Kidney epithelial cell (primary cell): ENCODE data around the gene SHB. TPM values are rescaled to one million over a fixed set of nuclear protein-coding genes. Genes with fewer than 3 reads are reported as not detected.

Source experiments
- DNase-seq: peaks from one replicate; pipeline ENCODE4 v3.0.0-alpha.2; 2010; ENCODE audit warnings: low read depth
- H3K27me3 ChIP-seq: 2 replicates; pipeline ENCODE4 v1.6.0; 2011; ENCODE audit warnings: low read length; ENCODE audit not compliant: control insufficient read depth, insufficient read depth
- H3K36me3 ChIP-seq: 2 replicates; pipeline ENCODE4 v1.5.1; 2011; ENCODE audit warnings: low read length; ENCODE audit not compliant: control insufficient read depth, insufficient read depth
- H3K4me3 ChIP-seq: 2 replicates; pipeline ENCODE4 v1.5.1; 2011; ENCODE audit warnings: low read depth, mild to moderate bottlenecking, control low read depth, low read length
- total RNA-seq: library from RNA; depleted of rRNA; stranded (reverse); fragments of >200 nt; gene quantifications from 2 replicates; pipeline ENCODE4 v1.2.3, GENCODE V29; 2015
- TF ChIP-seq, protein P1 (sequence below): IDR thresholded peaks from 2 replicates; pipeline ENCODE4 v1.5.1; 2011; ENCODE audit warnings: mild to moderate bottlenecking, moderate library complexity, low read length, control low read depth, inconsistent platforms; ENCODE audit not compliant: insufficient read depth, poor library complexity, severe bottlenecking

The SHB gene
- total RNA-seq, 1 donor from 2014 or later = 39.1 TPM

DNA sequence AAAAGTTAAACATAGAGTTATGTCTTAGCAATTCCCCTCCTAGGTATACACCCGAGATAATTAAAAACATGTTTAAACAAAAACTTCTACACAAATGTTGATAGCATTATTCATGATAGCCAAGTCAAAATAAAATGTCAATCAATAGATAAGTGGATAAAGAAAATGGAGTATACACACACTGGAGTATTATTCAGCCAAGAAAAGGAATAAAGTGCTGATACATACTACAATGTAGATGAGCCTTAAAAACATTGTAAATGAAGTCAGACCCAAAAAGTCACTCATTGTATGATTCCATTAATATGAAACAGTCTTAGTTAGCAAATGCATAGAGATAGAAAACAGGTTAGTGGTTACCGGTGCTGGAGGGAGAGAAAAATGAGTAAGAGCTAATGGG lies 34.3 kb upstream of the SHB start:
- DNase-seq = no peak
- TF ChIP-seq, protein P1, sequence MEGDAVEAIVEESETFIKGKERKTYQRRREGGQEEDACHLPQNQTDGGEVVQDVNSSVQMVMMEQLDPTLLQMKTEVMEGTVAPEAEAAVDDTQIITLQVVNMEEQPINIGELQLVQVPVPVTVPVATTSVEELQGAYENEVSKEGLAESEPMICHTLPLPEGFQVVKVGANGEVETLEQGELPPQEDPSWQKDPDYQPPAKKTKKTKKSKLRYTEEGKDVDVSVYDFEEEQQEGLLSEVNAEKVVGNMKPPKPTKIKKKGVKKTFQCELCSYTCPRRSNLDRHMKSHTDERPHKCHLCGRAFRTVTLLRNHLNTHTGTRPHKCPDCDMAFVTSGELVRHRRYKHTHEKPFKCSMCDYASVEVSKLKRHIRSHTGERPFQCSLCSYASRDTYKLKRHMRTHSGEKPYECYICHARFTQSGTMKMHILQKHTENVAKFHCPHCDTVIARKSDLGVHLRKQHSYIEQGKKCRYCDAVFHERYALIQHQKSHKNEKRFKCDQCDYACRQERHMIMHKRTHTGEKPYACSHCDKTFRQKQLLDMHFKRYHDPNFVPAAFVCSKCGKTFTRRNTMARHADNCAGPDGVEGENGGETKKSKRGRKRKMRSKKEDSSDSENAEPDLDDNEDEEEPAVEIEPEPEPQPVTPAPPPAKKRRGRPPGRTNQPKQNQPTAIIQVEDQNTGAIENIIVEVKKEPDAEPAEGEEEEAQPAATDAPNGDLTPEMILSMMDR = no peak
- Histone ChIP-seq H3K27me3 (no peaks in the 10 kb centered on the region), H3K36me3 (no peaks in the 10 kb centered on the region), H3K4me3 (no peak overlapping the region)

DNA sequence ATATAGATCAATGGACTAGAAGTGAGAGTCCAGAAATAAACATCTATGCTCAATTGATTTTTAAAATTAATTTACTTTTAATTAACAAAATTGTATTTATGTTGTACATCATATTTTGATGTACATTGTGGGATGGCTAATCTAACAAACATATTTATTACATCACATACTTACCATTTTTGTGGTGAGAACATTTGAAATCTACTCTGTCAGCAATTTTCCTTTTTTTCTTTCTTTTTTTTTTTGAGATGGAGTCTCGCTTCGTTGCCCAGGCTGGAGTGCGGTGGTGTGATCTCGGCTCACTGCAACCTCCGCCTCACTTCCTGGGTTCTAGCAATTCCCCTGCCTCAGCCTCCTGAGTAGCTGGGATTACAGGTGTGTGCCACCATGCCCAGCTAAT lies 32.4 kb upstream of the SHB start:
- H3K27me3 ChIP-seq = no peaks in the 10 kb centered on the region
- DNase-seq = no peak
- H3K36me3 ChIP-seq = no peaks in the 10 kb centered on the region
- TF ChIP-seq, protein P1 = no peak
- H3K4me3 ChIP-seq = no peak overlapping the region

DNA sequence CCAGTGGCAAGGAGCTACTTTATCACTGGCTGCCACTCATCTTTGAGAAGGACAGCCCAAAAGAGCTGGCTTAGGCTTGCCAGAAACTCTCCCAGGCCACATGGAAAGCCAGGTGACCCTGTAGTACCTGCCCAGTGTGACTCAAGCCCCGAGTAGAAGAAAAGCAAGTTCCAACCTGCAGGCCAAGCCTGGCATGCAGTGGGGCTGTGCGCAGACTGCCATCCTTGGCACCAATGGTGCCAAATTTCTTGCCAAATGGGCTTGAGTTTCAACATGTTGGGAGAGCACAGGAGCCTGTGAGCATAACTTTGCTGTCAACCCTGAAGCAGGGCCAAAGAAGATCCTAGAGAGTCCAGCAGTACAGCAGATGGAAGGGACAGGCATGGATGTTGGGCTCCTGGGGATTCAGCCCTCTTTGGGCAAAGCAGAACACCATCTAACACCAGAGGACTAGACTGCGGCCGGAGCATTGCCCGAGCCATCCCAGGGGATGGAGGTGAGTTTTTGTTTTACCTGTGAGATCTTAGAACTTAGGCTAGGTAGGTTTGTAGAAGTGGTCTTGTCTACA lies 27.3 kb upstream of the SHB start:
- H3K27me3 ChIP-seq = no peaks in the 10 kb centered on the region
- no peaks in the 10 kb centered on the region for H3K36me3 ChIP-seq
- H3K4me3 ChIP-seq = no peak overlapping the region
- no peak for DNase-seq
- TF ChIP-seq, protein P1 = no peak

DNA sequence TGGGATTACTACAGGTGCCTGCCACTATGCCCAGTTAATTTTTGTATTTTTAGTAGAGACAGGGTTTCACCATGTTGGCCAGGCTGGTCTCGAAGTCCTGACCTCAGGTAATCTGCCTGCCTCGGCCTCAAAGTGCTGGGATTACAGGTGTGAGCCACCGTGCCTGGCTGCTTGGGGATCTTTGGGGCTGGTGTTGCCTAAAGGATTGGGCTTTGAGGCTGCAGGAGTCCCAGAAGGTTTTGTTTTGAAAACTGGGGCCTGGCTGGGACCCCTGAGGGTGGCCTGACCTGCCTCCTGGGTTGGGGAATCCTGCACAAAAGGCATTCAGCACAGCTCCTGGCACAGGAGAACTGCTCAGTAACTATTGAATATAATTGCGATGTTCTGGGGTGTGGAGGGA lies 25.1 kb upstream of the SHB start:
- Histone ChIP-seq H3K27me3 (no peaks in the 10 kb centered on the region), H3K36me3 (no peaks in the 10 kb centered on the region), H3K4me3 (no peak overlapping the region)
- no peak for DNase-seq
- TF ChIP-seq, protein P1 = no peak

DNA sequence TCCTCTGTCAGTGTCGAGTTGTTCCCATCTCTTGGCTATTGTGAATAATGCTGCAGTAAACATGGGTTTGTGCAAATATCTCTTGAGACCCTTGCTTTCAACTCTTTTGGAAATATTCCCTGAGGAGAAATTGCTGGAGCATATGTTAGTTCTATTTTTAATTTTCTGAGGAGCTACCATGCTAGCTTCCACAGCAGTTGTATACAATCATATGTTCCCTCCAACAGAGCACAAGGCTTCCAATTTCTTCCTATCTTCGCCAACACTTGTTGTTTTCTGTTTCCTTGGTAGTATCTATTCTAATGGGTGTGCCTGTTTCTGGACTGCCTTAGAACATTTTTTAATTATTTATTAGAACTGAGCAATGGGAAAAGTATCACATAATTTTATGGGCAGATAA lies 23.6 kb upstream of the SHB start:
- TF ChIP-seq, protein P1 = no peak
- no peak for DNase-seq
- Histone ChIP-seq H3K4me3 (no peak overlapping the region), H3K36me3 (no peaks in the 10 kb centered on the region), H3K27me3 (no peaks in the 10 kb centered on the region)

DNA sequence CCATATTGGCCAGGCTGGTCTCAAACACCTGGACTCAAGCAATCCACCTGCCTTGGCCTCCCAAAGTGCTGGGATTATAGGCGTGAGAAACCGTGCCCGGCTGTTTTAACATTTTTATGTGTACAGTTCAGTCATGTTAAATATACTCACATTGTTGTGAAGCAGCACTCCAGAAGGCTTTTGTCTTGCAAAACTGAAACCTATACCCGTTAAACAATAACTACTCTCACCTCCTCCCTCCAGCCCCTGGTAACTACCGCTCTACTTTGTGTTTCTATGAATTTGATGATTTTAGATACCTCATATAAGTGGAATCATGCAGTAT lies 23.1 kb upstream of the SHB start:
- TF ChIP-seq, protein P1 = no peak
- H3K27me3 ChIP-seq = no peaks in the 10 kb centered on the region
- no peak for DNase-seq
- H3K4me3 ChIP-seq = no peak overlapping the region
- H3K36me3 ChIP-seq = no peaks in the 10 kb centered on the region
